Inflammatory macrophage treated with lipopolysaccharide for 1 hour (primary cell): ENCODE results near the gene NOTCH1.

Source experiments
- DNase-seq, 2 donors: peaks; one replicate each; pipeline ENCODE4 v3.0.0-alpha.2; 2020 to 2022

Gene NOTCH1

DNA sequence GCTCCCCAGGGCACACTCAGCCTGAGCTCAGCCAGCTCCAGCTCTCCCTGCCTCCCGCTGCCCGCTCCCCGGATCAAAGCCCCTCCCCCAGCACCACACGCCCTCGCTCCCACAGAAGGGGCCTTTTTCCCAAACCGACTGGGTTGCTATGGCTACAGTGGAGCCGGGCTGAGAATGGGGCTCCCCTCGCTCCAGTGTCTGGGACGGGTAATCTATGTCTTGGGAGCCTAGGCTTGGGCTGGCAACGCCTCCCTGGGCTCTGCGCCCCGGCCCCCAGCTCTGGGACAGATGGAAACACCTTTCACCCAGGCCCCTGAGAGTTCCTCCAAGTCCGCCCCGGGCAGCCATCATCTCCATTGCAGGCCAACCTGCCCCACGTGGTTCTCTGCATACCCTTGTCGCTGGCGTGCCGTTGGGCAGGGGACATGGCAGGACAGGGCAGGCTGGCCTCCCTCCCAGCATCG lies 29.6 kb downstream of the NOTCH1 start:
- DNase-seq = no peak

GRCh38 chr9:136515276-136515675 lies 30.6 kb downstream of the NOTCH1 start:
- no peak for DNase-seq

DNA sequence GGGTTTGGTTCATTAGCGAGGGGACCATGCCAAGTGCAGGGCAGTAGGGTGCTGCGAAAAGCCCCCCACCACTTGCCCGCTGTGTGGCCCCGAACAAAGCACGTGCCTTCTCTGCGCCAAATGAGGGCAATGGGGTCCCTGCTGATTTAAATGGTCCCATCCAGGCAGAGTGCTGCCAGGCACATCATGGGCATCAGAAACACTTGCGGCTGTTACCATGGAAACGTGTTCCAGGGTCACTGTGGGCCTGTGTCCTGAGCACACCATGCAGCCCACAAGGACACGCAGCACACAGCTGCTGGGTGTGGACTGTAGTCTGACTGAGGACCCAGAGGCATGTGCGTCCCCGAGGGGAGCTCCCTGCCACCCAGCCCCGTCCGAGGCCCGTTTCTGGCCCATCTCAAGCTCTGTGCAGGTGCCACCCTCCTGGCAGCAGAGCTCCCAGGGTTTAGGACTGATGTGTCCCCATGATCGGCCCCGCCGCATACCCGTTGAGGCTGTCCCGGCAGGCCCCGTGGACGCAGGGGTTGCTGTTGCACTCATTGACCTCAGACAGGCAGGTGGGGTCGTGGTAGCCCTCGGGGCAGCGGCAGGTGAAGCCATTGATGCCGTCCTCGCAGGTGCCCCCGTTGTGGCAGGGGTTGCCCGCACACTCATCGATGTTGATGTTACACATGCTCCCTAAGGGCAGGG lies 31.7 kb downstream of the NOTCH1 start:
- no peak for DNase-seq

- no peak for DNase-seq
Measured at GRCh38 chr9:136513191-136513590, 32.7 kb downstream of the NOTCH1 start.

DNA sequence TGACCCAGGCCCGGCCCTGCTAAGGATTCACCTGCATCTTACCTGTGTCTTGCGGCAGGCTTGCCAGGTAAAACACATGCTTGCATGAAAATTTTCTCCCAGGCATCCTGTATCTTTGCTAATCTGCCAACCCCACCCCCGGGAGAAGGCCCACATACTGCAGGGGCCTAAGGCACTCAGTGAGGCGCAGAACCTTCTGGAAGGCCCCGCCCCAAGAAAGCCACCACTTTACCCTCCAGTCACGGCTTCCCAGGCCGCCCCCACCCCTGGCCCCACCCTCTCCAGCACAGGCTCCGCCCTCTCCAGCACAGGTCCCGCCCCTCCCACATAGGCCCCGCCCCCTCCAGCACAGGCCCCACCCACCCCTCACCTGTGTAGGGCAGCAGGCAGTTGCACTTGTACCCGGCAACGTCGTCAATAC lies 33.2 kb downstream of the NOTCH1 start:
- peak in 1 of 2 donors; percentile 15 for DNase-seq

DNA sequence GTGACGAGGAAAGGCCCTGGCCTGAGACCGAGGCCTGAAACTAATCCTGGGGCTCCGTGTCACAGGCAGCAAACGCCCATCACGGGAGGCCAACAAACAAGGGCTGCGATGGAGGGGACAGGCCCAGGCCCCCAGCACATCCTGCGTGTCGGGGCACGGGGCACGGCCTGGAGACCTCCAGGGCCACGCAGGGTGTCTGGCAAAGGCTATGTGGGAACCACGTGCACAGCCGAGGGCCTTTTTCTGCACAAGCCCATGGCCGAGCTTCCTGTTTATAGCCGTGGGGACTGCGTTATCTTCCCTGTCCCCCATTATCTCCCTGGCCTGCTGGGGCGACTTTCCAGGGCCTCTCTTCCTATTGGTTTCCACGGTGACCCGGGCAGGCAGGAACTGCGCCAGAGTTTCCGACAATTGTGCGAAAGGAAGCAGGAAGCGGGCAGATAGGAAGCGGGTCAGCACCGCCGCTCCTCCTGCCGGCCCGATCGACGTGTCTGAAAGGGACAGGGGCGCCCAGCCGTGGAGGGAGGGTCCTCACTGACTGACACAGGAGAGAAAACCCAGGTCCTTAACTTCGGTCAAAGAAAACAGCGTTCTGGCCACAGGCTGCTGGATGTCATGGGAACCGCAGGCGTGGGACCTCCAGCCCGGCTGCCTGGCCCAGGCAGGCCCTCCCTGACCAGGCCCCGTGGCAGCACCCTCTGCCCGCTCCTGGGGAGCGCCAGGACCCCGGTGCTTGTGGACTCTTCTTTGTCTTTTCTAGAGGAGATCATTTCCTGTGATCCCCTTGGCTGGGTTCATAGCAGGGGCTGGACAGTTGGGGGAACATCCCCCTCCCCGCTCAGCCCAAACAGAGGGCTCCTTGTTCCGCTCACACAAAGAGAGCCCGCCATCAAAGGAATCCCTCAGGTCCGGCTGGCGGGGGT lies 33.9 kb downstream of the NOTCH1 start:
- DNase-seq = no peak

GRCh38 chr9:136511144-136511669 lies 34.6 kb downstream of the NOTCH1 start:
- no peak for DNase-seq

GRCh38 chr9:136510561-136510960 lies 35.3 kb downstream of the NOTCH1 start:
- DNase-seq = no peak

GRCh38 chr9:136509549-136509948 lies 36.3 kb downstream of the NOTCH1 start:
- DNase-seq = no peak

DNA sequence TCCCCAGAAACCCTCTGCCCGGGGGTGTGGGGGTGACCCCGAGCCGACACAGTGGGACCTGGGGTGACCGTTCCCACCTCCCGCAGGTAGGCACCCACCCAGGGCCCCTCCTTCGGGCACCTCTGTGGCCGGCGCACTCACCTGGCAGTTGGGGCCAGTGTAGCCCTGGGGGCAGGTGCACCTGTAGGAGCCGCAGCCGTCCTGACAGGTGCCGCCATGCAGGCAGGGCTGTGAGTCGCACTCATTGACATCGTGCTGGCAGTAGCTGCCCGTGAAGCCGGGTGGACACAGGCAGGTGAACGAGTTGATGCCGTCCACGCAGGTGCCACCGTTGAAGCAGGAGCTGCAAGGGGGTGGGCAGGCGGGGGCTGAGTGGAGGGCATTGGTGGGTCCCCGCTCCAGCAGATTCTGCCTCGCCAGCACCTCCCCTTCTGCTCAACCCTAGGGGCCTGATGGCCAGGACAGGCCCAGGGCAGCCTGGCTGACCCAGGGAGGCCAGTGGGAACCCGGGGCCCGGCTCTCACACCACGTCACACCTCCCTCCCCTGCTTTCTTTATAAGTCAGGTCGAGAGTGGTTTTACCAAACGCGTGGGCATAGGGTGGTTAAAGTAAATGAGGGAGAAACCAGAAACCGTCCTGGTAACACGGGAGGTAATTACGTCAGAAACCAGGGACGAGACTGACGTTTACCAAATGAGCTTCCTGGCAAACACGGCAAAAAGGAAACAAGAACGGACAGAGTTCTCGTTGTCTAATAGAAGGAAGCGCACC lies 36.9 kb downstream of the NOTCH1 start:
- DNase-seq = no peak

DNA sequence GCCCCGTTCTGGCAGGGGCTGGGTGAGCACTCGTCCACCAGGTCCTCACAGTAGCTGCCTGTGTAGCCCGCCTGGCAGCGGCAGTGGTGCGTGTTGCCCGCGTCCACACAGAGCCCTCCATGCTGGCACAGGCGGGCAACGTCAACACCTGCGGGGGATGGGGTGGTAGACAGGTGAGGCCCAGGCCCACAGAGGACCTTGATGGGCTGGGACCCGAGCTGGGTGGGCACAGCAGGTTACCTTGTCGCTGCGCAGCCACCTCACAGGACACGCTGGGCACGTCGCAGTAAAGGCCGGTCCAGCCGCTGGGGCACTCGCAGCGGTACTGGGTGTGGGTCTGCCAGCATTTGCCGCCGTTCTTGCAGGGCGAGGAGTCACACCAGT lies 37.9 kb downstream of the NOTCH1 start:
- no peak for DNase-seq

DNA sequence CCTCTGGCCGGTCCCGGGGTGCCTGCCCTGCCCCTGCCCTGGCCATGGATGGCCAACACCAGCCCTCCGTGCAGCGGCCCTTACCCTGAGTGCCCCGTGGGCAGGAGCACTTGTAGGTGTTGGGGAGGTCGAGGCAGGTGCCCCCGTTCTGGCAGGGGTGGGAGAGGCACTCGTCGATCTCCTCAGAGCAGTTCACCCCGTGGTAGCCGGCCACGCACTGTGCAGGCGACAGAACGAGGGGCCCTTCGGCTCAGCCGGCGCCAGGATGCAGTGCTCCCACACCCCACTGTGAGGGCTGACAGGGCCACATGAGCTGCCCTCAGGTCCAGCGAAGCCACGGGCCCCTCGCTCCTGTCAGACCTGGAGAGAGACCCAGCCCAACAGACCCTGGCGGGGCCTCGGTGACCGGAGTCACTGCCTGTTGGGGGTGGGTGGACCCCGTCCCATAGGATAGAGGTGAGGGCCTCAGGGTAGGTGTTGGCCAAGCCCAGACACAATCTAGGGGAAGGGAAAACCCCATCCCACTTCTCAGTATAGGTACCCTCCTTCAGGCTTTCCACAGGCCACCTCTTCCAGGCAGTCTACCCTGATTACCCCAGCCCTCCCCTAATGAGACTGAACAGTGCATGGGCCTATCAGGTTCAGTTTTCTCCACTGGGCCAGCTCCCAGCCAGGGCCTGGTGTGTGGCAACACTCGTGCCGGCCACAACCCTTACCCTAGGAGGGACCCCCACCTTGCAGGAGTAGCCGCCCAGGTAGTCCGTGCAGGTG lies 38.4 kb downstream of the NOTCH1 start:
- no peak for DNase-seq

DNA sequence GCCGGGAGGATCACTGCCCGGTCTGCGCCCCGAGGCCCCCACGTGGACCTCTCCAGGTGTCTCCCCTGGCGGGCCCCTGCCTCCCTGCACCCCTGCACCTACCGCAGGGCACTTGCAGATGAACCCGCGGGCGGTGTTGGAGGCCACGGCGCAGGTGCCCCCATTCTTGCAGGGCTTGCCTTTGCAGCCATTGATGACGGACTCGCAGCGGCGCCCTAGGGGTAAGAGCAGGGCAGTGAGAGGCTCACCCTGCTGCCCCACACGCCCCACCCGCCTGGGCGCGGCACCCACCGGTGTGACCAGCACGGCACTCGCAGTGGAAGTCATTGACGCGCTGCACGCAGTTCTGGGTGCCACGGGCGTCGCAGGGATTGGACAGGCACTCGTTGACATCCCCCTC lies 39.4 kb downstream of the NOTCH1 start:
- DNase-seq = no peak

DNA sequence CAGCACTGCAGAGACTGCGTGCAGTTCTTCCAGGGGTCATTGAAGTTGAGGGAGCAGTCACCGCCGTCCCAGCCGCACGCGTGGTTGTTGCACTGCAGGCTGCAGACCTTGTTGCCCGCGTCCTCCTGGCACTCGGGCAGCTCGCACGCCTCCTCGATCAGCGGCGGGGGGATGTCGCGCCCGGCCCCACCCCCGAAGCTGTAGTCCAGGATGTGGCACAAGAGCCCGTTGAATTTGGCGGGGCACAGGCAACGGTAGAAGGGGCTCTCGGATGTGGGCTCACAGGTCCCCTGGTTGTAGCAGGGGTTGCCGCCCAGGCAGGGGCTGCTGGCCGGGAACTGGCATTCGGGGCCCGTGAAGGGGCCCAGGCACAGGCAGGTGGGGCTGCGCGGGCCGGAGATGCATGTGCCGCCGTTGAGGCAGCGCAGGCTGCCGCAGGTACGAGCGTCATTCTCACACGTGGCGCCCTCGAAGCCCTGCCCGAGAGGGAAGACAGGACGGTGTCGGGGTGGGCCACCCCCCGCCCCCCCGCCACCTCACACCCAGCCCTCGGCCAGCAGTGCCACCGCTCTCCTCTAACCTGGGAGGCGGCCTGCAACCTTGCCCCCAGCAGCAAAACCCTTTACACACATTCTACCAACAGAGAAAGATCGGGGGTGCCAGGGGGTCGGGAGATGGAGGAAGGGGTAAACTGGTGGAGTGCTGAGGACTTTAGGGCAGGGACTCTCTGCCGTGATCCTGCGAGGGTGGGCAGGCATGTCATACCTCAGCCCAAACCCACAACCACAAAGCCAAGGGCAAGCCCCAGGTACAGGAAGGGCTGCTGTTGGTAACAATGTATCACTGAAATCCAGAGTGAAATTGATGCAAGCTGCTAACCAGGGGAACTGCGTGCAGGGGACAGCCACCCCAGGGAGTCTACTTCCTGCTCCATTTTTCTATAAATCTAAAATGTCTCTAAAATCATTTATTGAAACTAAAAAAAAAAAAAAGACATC lies 40.1 kb downstream of the NOTCH1 start:
- no peak for DNase-seq

DNA sequence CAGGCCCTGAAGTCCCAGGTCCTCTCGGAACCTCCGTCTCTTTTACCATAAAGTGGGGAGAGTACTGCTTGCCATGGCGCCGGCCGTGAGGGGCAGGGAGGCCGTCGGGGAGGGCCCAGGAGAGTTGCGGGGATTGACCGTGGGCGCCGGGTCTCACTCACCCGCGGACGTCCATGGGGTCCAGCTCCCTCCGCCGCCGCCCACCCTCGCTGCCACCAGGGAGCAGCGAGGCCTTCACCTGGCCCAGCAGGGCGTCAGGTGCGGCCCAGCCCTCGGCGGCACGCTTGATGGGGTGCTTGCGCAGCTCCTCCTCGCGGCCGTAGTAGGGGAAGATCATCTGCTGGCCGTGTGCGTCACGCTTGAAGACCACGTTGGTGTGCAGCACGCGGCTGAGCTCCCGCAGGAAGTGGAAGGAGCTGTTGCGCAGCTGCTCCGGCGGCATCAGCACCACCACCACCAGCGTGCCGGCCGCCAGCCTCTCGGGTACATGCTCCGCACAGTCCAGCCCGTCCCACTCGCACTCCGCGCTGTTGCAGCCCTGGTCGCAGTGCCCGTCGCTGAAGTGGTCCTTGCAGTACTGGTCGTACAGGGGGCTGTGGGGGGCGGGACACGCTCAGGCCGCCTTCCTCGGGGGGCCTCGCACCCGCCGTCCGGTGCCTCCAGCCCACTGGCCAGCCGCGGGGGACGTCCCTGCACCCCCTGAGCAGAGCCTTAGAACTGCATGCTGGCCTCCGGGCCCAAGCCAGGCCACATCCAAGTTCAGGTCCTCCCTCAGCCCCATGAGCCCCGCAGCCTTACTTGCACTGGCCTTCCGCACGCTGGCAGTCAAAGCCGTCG lies 41.1 kb downstream of the NOTCH1 start:
- DNase-seq = no peak

GRCh38 chr9:136502940-136503550 lies 42.8 kb downstream of the NOTCH1 start:
- DNase-seq = no peak

- no peak for DNase-seq
Measured at GRCh38 chr9:136502196-136502595, 43.7 kb downstream of the NOTCH1 start.

DNA sequence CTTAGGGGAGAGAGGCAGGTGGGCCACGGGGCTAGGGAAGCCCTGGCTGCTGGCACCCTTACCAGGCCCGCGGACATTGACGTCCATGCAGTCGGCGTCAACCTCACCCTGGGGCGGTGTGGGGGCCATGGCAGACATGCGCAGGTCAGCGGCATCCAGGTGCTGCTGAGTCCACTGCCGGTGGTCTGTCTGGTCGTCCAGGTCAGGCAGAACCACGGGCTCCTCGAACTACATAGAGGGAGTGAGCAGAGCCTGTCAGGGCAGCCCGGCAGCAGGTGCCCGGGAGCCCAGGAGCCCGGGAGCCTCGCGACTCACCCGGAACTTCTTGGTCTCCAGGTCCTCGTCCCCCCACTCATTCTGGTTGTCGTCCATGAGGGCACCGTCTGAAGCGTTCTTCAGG lies 44.2 kb downstream of the NOTCH1 start:
- no peak for DNase-seq
